HG03457 (cell line): Measurements from ENCODE around the gene INF2.

Experiments used
- ATAC-seq: cut with Tn5 transposase; IDR thresholded peaks from one replicate; pipeline ENCODE4 v1.9.1; 2021; ENCODE audit warnings: moderate number of reproducible peaks; ENCODE audit not compliant: unreplicated experiment

Gene INF2

GRCh38 chr14:104732931-104733681 is 43.7 kb downstream of the INF2 start:
- no peak for ATAC-seq

- no peak for ATAC-seq
Measured at GRCh38 chr14:104734051-104734587, 44.7 kb downstream of the INF2 start.

GRCh38 chr14:104734601-104734990 is 45.2 kb downstream of the INF2 start:
- no peak for ATAC-seq

GRCh38 chr14:104734991-104735779 is 45.8 kb downstream of the INF2 start:
- ATAC-seq: no peak

GRCh38 chr14:104735830-104736642 is 46.6 kb downstream of the INF2 start:
- ATAC-seq: no peak

GRCh38 chr14:104738375-104739019 is 49.1 kb downstream of the INF2 start:
- no peak for ATAC-seq

GRCh38 chr14:104739026-104739425 is 49.6 kb downstream of the INF2 start:
- ATAC-seq: no peak

- ATAC-seq: no peak
Measured at GRCh38 chr14:104739546-104740516, 50.4 kb downstream of the INF2 start.

GRCh38 chr14:104741108-104741802 is 51.8 kb downstream of the INF2 start:
- ATAC-seq: no peak

GRCh38 chr14:104741803-104742251 is 52.4 kb downstream of the INF2 start:
- ATAC-seq: no peak

- ATAC-seq: no peak
Measured at GRCh38 chr14:104742586-104743455, 53.4 kb downstream of the INF2 start.

GRCh38 chr14:104743461-104744380 is 54.3 kb downstream of the INF2 start:
- ATAC-seq: no peak

GRCh38 chr14:104744484-104744883 is 55.1 kb downstream of the INF2 start:
- ATAC-seq: no peak

- no peak for ATAC-seq
Measured at GRCh38 chr14:104745431-104745830, 56.0 kb downstream of the INF2 start.

GRCh38 chr14:104746071-104746545 is 56.7 kb downstream of the INF2 start:
- ATAC-seq: no peak

- no peak for ATAC-seq
Measured at GRCh38 chr14:104746934-104747481, 57.6 kb downstream of the INF2 start.
